ENCODE results near the gene CEACAM19.
A peak's percentile ranks its signal among the peaks of the same experiment; 100 is the strongest.
"Not testable (repeated sequence)": the region's sequence is repeated elsewhere in the genome, so short reads cannot be mapped to it uniquely, and the experiment has no call there.

CEACAM19 gene, protein sequence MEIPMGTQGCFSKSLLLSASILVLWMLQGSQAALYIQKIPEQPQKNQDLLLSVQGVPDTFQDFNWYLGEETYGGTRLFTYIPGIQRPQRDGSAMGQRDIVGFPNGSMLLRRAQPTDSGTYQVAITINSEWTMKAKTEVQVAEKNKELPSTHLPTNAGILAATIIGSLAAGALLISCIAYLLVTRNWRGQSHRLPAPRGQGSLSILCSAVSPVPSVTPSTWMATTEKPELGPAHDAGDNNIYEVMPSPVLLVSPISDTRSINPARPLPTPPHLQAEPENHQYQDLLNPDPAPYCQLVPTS
- 0 to 0.69 (median 0.12) reads per million in 4 donors for total RNA-seq

DNA sequence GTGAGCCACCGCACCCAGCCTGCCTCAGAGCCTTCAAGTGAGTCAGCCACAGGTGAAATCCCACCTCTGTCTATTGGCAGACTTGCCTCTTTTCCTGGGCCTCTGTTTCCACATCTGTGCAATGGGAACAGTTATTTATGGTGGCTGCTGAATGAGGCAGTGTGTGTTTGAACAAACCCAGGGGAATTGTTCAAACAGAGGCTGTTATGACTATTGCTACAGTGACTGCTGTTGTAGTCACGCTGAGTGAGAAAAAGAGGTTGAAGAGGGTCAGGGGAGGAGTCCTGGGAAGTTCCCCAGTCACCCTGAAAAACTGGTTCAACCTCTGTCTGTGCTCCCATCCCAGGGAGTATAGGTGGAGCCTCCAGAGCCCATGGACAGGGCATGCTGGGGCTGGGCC lies at the start of gene CEACAM19:
CEACAM19 (plus strand) TSS at position 83 of the 400 bp plus-strand sequence. CDS start 450 bp downstream, outside the sequence.
- DNase-seq, result no peak

DNA sequence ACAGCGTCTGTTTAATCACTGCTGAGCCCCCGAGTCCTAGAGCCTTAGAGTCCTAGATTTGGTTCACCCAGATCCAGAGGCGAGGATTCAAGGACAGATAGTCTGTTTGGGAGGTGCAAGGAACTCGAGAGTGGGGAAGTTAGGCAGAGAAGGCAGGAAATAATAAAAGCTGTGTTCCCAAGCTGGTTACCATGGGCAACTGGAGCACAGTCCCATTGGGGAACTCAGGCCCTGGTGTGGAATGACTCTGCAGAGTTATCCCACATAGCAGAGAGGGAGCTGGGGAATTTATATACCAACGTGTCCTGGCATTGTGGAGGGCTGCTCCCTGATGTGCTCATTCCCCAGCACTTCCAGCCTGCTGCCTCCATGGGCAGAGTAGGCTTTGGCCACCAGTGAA lies 48.2 kb upstream of the CEACAM19 start:
- no peak for DNase-seq

DNA sequence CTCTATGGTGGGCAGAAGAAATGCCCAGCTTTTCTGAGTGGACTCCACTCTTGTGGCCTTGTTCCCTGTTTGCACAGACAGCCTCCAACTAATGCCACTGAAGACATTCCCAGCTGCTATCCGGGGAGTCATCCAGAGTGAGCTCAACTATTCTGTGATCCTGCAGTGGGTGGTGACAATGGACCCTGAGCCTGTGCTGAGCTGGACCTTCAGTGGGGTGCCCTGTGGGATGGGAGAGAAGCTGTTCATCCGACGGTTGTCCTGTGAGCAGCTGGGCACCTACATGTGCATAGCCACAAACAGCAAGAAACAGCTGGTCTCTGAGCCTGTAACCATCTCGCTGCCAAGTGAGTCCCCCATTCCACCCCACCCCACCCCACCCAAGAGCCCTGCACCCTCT lies 47.7 kb upstream of the CEACAM19 start:
- no peak for DNase-seq

DNA sequence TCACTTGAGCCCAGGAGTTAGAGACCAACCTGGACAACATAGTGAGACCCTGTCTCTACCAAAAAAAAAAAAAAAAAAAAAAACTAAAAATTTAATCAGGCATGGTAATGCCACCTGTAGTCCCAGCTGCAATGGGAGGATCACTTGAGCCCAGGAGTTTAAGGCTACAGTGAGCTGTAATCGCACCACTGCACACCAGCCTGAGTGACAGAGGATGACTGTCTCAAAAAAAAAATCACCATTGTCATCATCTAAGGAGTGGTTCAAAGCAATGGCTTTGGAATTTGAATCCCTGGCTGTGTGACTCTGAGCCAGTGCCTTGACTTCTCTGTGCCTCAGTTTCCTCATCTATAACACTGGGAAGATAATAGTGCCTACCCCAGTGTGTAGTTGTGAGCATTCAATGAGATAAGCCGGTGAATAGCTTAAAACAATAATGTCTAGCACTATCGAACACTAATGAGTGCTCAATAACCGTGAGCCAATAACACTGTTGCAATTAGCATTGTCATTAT lies 46.4 kb upstream of the CEACAM19 start:
- no peak for DNase-seq

DNA sequence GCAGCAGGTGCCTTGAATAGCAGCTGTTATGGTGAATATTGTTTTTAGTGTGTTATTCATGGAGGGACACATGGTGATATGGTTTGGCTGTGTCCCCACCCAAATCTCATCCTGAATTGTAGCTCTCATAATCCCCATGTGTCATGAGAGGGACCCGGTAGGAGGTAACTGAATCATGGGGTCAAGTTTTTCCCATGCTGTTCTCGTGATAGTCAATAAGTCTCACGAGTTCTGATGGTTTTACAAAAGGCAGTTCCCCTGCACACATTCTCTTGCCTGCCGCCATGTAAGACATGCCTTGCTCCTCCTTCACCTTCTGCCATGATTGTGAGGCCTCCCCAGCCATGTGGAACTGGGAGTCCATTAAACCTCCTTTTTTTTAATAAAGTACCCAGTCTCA lies 45.6 kb upstream of the CEACAM19 start:
- DNase-seq, result not testable (repeated sequence)

DNA sequence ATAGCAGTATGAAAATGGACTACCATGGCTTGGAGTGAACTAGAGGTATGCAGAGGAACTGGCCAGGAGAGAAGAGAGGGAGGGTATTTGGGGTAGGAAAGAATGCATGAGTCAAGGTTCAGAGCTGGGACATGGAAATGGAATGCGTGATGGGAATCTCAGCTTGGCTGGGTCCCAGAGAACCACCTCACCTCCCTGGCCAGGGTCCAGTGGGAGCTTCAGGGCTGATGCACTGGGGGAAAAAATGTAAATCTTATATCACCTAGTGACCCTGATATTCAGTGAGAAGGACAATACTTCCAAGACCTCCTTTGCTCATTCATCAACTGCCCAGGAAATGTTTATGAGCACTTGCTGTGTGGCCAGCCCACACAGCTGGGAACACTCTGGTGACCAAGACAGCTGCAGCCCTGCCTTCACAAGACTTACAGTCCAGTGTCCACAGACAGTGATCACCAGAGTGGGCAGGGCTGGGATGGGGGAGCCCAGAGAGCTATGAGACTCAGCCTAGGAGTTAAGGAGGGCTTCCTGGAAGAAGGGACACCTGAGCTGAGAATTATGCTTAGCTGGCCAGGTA lies 45.1 kb upstream of the CEACAM19 start:
- no peak for DNase-seq

DNA sequence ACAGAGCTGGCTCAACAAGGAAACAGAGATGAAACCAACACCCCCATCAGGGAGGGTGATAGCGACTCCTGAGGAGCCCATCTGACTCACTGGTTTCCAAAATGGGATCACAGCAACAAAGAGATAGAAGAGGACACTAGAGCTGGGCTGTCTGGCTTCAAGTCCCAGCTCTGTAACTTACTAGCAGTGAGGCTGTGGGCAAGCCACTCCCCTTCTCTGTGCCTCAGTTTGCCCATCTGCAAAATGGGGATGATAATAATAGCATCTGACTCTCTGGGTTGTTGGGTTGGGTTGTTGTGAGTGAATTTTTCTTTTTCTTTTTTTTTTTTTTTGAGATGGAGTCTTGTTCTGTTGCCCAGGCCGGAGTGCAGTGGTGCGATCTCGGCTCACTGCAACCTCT lies 43.7 kb upstream of the CEACAM19 start:
- DNase-seq, result no peak

DNA sequence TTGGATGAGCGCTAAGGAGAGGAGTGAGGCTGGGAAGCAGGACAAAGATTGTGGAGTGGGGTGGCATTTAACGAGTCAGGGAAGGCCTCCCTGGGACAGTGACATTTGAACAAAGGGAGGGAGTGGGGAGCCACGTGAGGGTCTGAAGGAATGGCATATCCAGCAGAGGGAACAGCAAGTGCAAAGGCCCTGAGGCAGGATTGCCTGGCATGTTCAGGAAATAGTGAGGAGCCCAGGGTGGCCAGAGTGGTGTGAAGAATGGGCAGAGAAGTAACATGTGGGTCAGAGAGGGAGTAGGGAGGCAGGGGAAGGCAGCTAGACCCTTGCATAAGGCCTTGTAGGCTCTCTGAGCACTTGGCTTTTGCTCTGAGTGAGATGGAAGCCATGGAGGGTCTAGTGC lies 42.5 kb upstream of the CEACAM19 start:
- no peak for DNase-seq

DNA sequence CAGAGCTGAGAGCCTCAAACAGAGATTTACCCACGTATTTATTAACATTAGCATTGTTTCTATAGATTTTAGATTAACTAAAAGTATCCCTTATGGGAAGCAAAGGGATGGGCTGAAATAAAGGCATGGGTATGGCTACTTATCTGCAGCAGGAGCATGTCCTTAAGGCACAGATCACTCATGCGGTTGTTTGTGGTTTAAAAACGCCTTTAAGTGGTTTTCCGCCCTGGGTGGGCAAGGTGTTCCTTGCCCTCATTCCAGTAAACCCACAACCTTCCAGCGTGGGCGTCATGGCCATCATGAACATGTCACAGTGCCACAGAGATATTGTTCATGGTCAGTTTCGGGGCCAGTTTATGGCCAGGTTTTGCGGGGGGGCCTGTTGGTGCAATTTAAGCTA lies 39.7 kb upstream of the CEACAM19 start:
- DNase-seq, result not testable (repeated sequence)

DNA sequence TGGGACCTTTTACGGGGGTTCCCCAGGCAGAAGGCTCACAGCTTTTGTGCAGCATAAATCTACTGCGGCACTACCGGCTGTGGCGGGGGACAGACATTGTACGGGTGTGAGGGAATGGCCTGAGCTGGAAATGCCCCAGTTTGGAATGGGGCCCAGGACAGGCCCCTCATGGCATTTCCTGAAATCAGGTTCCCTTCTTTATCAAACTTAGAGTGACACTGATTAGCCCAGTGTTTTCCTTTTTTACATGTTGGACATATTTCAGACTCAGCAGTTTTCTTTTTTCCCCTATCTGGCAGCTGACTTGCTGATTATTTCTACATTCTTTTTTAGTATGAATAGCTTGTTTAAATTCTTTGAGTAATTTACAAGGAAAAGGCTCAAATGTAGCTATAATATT lies 37.2 kb upstream of the CEACAM19 start:
- DNase-seq, result not testable (repeated sequence)

DNA sequence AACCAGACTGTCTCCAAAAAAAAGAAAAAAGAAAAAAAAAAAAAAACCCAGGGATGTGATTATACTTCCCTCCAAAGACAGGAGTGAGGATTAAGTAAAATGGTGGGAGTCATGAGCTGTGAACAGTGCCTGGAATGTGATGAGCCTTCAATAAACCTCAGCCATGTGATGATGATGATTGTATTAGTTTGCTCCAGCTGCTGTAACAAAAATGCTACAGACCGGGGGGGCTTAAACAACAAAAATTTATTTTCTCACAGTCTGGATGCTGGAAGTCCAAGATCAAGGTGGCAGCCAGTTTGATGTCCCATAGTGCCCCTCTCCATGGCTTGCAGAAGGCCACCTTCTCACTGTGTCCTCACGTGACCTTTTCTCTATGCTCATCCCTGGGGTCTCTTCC lies 36.5 kb upstream of the CEACAM19 start:
- no peak for DNase-seq

DNA sequence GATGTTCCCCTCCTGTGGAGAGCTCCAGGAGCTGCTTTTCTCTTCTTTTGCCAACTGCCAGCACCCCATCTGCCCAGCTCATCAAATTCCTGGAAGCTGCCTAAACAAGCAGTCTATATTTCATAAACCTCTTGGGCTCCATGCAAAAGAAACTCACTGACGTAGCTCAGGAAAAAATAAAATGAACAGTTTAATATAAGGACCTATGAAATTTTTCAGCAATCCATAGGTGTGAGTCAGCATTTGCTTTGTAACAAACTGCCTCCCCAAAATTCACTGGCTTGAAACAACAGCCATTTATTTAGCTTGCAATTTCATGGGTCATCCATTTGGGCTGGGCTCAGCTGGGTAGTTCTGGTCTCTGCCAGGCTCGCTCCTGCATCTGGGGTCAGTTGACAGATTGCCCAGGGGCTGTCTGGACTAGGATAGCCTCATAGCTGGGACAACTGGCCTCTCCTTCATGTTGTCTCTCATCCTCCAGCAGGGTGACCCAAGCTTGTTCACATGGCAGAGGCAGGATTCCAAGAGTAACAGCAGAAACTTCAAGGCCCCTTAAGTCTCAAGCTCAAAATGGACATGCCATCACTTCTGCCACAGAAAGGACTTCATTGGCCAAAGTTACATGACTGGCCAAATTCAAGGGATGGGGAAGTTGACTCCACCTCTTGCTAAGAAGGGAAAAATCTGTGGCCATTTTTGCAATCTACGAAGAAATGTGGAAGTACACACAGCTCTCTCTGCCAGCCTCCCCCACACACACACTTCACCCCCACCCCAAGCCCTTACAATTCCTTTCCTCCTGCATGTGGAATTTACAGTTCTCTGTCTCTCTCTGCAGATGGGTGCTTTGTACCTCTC lies 35.5 kb upstream of the CEACAM19 start:
- DNase-seq, result no peak

DNA sequence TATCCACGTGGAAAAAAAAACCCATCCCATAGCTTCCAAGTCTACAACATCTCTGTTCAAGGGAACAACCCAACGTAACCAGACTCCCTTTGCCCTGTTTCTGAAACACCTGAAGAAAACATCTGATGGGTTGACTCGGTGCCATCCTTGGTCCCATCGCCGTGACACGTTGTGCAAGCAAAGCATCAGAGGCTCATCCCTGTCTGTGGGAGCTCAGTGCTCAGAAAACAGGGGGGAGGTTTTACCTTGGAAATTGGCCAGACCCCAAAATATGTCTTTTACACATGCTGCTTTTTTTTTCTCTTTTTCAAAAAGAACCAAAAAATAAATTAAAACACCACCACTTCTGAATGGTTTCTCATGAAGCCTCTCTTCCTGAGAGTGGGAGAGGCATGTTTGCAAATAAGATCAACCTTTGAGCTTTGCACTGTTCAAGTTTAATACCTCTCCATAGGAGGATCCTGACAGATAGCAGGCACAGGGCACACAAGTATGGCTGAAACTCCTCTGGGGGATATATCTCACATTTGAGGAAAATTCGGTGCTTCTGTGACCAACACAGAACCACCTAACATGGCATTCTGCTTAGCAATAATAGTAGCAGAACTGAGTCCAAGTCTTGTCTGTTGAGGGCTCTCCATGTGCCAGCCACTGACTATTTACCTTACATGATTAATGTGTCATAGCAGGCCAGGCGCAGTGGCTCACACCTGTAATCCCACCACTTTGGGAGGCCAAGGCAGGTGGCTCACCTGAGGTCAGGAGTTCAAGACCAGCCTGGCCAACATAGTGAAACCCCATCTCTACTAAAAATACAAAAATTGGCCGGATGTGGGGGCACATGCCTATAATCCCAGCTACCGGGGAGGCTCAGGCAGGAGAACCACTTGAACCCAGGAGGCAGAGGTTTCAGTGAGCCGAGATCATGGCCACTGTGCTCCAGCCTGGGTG lies 34.6 kb upstream of the CEACAM19 start:
- no peak for DNase-seq

DNA sequence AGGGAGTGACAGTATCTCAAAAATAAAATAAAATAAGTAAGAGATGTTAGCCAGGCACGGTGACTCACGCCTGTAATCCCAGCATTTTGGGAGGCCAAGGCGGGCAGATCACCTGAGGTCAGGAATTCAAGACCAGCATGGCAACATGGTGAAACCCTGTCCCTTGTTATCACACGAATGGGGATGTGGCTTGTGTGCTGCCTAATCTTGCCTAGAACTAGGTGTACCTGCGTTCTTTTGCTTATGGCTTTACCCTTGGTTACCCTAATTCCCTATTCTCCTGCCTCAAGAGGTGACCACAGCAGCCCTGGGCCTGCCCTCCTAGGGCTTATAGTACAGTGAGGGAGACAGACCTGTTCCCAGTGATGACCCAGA lies 33.9 kb upstream of the CEACAM19 start:
- DNase-seq, result no peak

DNA sequence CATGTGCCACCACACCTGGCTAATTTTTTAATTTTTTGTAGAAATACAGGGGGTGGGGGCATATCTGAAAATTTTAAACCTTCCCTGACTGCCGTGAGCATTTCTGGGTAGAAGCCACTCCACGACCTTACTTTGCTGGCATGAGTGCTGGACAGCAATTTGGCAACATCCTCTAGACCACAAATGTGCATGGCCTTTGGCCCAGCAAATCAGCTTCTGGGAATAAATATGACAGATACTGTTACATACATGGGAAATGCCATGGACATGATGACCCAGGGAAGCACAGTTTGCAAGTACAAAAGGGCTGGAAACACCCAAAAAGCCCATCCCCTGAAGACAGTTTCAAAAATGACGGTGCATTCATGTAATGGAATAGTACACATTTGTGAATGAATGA lies 30.8 kb upstream of the CEACAM19 start:
- DNase-seq, result no peak

DNA sequence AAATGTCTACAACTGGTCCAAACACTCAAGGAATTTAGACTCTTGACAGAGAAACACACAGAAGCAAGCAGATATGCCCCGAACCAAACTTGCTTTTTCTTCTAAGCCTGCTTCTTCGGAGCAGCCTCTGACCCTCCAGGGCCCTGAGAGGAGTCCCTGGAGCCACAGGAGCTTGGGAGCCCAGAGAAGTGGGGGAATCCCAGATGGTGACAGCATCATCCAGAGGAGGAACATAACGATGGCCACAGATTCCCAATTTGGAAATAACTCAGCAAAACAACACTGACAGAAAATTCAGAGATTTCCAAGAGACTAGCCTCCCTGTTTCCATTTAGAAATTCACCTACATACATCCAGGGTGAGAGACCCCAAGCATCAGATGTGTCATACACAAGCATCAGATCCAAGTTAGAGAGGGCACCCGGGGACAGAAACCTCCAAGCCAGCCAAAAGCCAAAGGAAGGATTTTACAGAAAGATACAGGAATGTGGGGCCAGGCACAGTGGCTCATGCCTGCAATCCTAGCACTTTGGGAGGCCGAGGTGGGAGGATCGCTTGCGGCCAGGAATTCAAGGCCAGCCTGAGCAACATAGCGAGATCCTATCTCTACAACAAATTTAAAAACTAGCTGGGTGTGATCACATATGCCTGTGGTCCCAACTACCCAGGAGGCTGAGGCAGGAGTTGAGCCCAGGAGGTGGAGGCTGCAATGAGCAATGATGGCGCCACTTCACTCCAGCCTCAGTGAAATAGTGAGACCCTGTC lies 29.6 kb upstream of the CEACAM19 start:
- no peak for DNase-seq

DNA sequence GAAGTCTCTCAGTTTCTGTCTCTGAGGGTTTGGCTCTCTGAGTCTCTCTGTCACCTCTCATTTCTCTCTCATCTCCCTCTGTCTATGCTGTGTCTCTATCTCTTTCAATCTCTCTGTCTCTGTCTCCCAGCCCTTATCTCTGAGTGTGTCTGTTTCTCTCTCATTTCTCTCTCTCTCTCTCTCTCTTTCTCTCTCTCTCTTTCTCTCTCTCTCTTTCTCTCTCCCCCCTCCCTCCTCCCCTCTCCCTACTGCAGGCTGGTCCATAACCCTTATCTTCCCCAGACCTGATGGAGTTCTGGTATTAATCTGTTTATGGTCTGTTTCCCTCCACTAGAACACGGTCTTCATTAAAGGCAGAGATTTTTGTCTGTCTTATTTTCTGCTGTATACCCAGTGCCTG lies 28.9 kb upstream of the CEACAM19 start:
- no peak for DNase-seq

DNA sequence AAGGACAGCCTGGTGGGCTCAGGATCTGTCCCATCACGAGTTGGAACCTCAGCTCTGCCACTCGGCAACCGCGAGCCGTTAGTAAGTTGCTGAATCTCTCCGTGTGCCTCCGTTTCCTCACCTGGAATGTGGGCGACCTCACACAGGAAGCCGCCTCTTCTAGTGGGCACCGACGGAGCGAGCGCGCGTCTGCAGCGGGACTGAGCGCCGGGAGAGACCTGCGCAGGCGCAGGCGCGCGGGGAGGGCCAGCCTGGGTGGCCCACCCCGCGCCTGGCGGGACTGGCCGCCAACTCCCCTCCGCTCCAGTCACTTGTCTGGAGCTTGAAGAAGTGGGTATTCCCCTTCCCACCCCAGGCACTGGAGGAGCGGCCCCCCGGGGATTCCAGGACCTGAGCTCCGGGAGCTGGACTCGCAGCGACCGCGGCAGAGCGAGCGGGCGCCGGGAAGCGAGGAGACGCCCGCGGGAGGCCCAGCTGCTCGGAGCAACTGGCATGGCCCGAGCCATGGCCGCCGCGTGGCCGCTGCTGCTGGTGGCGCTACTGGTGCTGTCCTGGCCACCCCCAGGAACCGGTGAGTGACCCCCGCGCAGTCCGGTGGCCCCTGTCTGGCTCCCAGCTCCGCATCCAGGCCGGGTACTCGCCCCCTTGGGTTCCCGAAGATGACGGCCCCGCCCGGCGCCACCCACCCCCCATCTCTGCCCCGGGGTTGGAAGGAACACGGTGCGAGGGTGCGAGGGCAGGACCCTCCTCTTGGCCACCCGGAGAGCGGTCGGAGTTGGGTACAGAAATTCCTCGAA lies 27.5 kb upstream of the CEACAM19 start, which contains the start of gene PVR:
PVR (plus strand) TSS at position 306 of the 797 bp plus-strand sequence; CDS start at position 493, 187 bp downstream.
- peak in 1 of 5 donors; percentile 40 for DNase-seq

DNA sequence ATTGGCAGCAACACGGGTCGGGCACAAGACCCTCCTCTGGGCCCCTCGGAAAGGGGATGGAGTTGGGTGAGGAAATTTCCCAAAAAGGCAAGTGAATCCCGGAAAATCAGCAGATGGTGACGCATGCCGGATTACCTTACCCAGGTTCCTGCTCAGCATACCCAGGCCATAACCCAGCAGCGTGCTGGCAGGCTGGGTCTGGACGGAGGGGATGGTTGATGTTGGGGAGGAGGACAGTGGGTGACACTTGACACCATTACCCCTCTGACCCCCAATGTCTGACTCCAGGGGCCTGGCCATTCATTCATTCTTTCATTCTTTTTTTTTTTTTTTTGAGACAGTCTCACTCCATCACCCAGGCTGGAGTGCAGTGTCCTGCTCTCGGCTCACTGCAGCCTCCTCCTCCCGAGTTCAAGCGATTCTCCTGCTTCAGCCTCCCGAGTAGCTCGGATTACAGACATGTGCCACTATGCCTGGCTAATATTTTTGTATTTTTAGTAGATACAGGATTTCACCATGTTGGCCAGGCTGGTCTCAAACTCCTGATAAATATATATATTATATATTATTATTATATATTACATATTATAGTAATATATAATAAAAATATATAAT lies 26.8 kb upstream of the CEACAM19 start:
- DNase-seq, result no peak

All from T-helper 1 cell (primary cell).